Measurements from ENCODE around the gene GRIK3. TPM values are rescaled to one million over a fixed set of nuclear protein-coding genes. Genes with fewer than 3 reads are reported as not detected.

The GRIK3 gene
- total RNA-seq, 2 donors from 2014 or later, result 0.20 to 1.2 TPM

GRCh38 chr1:37006132-37006868 is 28.0 kb downstream of the GRIK3 start:
- Histone ChIP-seq H3K9ac (ENCODE audit: low read depth in 2 of 2, low read length in 2 of 2) (no peak overlapping the region), H3K4me1 (no peaks in the 10 kb centered on the region), H3K27me3 (no peaks in the 10 kb centered on the region), H3K27ac (no peak overlapping the region), H3K36me3 (no peaks in the 10 kb centered on the region), H3K9me3 (no peaks in the 10 kb centered on the region), H3K4me3 (no peak overlapping the region)
- DNase-seq, result no peak
- intact Hi-C loops (cut with DNase I), result no loop called here
- TF ChIP-seq CTCF (IDR thresholded peaks at IDR 0.05), result no peak

- H3K4me1 ChIP-seq, result no peaks in the 10 kb centered on the region
- H3K4me3 ChIP-seq, result no peak overlapping the region
- no peak overlapping the region for H3K9ac ChIP-seq (ENCODE audit: low read depth in 2 of 2, low read length in 2 of 2)
- no peak for TF ChIP-seq CTCF (IDR thresholded peaks at IDR 0.05)
- H3K9me3 ChIP-seq, result no peaks in the 10 kb centered on the region
- no peak for DNase-seq
- no peaks in the 10 kb centered on the region for H3K36me3 ChIP-seq
- no peak overlapping the region for H3K27ac ChIP-seq
- H3K27me3 ChIP-seq, result no peaks in the 10 kb centered on the region
- intact Hi-C loops (cut with DNase I), result no loop called here
Observed at GRCh38 chr1:37002898-37003297, 31.4 kb downstream of the GRIK3 start.

- DNase-seq, result no peak
- Histone ChIP-seq H3K4me3 (no peak overlapping the region), H3K27ac (no peak overlapping the region), H3K4me1 (no peaks in the 10 kb centered on the region), H3K9ac (ENCODE audit: low read depth in 2 of 2, low read length in 2 of 2) (no peak overlapping the region), H3K27me3 (no peaks in the 10 kb centered on the region), H3K36me3 (no peaks in the 10 kb centered on the region), H3K9me3 (no peaks in the 10 kb centered on the region)
- no peak for TF ChIP-seq CTCF (IDR thresholded peaks at IDR 0.05)
- intact Hi-C loops (cut with DNase I), result no loop called here
Observed at GRCh38 chr1:37001703-37002102, 32.6 kb downstream of the GRIK3 start.

- H3K9me3 ChIP-seq, result no peaks in the 10 kb centered on the region
- no peak for DNase-seq
- H3K27ac ChIP-seq, result no peak overlapping the region
- intact Hi-C loops (cut with DNase I), result no loop called here
- no peak for TF ChIP-seq CTCF (IDR thresholded peaks at IDR 0.05)
- H3K27me3 ChIP-seq, result no peaks in the 10 kb centered on the region
- no peak overlapping the region for H3K4me3 ChIP-seq
- H3K4me1 ChIP-seq, result no peaks in the 10 kb centered on the region
- no peaks in the 10 kb centered on the region for H3K36me3 ChIP-seq
- H3K9ac ChIP-seq (ENCODE audit: low read depth in 2 of 2, low read length in 2 of 2), result no peak overlapping the region
Observed at GRCh38 chr1:36996106-36996505, 38.2 kb downstream of the GRIK3 start.

- Histone ChIP-seq H3K4me3 (no peak overlapping the region), H3K9ac (ENCODE audit: low read depth in 2 of 2, low read length in 2 of 2) (no peak overlapping the region), H3K27ac (no peak overlapping the region), H3K36me3 (no peaks in the 10 kb centered on the region), H3K4me1 (no peaks in the 10 kb centered on the region), H3K9me3 (no peaks in the 10 kb centered on the region), H3K27me3 (no peaks in the 10 kb centered on the region)
- intact Hi-C loops (cut with DNase I), result no loop called here
- no peak for TF ChIP-seq CTCF (IDR thresholded peaks at IDR 0.05)
- no peak for DNase-seq
Observed at GRCh38 chr1:36994868-36995267, 39.4 kb downstream of the GRIK3 start.

Data from colonic mucosa (tissue), 4 donors.